Fibroblast of pulmonary artery (primary cell): ENCODE measurements around the gene BNC2.

ENCODE experiments used
- DNase-seq: peaks from one replicate; pipeline ENCODE4 v3.0.0-alpha.2; 2010; ENCODE audit warnings: low read depth
- H3K4me3 ChIP-seq: replicated peaks from 2 replicates; pipeline ENCODE4 v1.5.1; 2011; ENCODE audit warnings: low read depth, mild to moderate bottlenecking, control low read depth, low read length, moderate library complexity
- TF ChIP-seq, protein P1 (sequence below): IDR thresholded peaks from 2 replicates; pipeline ENCODE4 v1.5.1; 2011; ENCODE audit warnings: mild to moderate bottlenecking, control low read depth, low read length, inconsistent platforms; ENCODE audit errors: missing control alignments

BNC2 gene

DNA sequence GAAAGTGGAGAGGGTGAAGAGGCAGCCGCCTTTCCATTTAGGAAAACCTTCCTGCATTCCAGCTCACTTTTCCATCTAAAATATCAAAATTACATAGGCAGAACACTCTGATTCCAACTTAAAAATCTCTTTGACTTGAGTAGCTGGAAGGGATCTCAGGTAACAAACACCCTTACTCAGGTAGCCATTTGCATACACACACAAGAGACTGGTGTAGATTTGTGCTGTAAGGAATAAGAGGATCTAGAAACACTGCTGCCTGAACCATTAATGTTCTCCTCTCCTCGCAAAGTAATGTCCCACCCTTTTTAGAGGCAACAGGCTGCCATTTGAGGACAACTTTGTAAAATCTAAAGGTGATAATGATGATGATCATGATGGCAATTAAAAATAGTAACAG, 53.5 kb downstream of the BNC2 start:
- DNase-seq, result no peak
- no peak overlapping the region for H3K4me3 ChIP-seq
- TF ChIP-seq, protein P1, sequence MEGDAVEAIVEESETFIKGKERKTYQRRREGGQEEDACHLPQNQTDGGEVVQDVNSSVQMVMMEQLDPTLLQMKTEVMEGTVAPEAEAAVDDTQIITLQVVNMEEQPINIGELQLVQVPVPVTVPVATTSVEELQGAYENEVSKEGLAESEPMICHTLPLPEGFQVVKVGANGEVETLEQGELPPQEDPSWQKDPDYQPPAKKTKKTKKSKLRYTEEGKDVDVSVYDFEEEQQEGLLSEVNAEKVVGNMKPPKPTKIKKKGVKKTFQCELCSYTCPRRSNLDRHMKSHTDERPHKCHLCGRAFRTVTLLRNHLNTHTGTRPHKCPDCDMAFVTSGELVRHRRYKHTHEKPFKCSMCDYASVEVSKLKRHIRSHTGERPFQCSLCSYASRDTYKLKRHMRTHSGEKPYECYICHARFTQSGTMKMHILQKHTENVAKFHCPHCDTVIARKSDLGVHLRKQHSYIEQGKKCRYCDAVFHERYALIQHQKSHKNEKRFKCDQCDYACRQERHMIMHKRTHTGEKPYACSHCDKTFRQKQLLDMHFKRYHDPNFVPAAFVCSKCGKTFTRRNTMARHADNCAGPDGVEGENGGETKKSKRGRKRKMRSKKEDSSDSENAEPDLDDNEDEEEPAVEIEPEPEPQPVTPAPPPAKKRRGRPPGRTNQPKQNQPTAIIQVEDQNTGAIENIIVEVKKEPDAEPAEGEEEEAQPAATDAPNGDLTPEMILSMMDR, result no peak

DNA sequence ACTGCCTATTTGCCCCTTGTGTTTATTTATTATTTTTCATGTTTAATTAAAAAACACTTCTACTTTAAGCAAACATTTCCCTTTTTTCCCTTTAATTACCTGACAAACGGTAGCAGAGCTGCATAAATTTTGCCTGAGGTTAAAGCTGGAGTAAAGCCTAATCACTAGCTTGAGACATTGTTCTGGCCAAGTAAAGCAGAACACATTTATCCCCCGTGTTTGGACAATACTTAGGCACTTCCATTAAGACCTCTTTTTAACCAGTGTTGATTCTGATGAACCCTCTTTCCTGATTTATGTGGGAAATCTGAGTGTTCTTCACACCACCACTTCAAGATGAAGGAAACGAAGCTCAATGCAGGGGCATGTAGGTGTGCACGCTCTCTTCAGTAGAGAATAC, 54.5 kb downstream of the BNC2 start:
- TF ChIP-seq, protein P1, result no peak

GRCh38 chr9:16815079-16815478, 55.4 kb downstream of the BNC2 start:
- TF ChIP-seq, protein P1, result no peak
- DNase-seq, result no peak
- H3K4me3 ChIP-seq, result no peak overlapping the region

More for the DNA sequence above, 54.5 kb downstream of the BNC2 start:
- DNase-seq, result no peak
- H3K4me3 ChIP-seq, result no peak overlapping the region

- no peak for DNase-seq
- TF ChIP-seq, protein P1, result no peak
- H3K4me3 ChIP-seq, result no peak overlapping the region
Observed at GRCh38 chr9:16813838-16814237, 56.6 kb downstream of the BNC2 start.

DNA sequence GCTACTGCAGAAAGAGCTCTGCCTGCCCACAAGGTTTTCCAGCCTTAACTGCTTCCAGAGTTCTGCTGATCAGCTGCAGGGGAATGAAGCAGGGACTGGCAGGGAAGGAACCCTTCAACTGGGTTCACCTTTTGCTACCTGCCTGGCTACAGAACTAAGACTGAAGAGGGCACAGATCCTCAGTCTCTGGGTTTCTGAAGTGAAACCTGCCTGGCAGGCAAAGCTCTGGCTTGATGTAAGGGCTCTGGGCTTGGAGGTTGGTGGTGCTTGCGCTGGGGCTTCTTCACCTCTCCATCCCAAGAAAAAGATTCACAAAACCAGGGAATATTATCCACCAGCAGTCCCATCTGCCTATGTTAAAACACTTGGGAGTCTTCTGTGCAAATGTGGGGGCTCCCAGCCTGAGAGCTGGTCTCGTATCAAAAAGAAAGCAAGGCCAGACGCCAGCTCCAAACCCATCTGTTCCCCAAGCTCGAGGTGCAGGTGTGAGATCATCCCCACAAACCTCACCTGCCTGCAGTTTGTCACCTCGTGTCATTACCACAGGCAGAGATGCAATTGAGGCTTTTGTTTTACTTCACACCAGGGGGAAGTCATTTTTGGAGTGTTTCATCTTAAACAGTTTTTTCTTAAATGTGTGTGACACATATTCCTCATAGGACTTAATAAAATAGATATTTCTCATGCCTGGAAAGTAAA, 58.3 kb downstream of the BNC2 start:
- TF ChIP-seq, protein P1, result no peak

GRCh38 chr9:16809912-16810610, 60.4 kb downstream of the BNC2 start:
- DNase-seq, result no peak
- TF ChIP-seq, protein P1, result no peak
- H3K4me3 ChIP-seq, result no peak overlapping the region

More for the DNA sequence above, 58.3 kb downstream of the BNC2 start:
- H3K4me3 ChIP-seq, result no peak overlapping the region
- DNase-seq, result no peak

DNA sequence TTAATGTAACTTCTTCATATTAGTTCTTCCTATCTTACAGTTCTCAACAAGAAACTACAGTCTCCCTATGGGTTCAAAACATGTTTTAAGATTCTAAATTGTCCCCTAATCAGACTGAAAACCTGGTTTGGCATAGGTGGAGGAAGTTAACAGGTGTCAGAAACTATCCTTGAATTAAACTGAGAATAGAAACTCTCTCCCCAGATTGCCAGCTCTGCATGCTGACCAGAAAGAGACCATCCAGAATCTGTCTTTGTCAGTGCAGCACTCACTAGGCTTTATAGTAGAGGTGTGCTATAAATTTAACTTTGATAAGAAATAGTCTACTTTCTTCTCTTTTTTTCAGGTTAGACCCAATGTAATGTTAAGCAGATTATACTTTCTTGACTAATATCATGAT, 63.8 kb downstream of the BNC2 start:
- no peak for DNase-seq
- no peak overlapping the region for H3K4me3 ChIP-seq
- TF ChIP-seq, protein P1, result no peak
